OCI-M1 (cell line): ENCODE data around the gene SLC4A5.
A peak's percentile ranks its signal among the peaks of the same experiment; 100 is the strongest.

Experiments
- DNase-seq: peaks from one replicate; lab custom pipeline; 2025; lab: John Stamatoyannopoulos, UW

SLC4A5 gene

DNA sequence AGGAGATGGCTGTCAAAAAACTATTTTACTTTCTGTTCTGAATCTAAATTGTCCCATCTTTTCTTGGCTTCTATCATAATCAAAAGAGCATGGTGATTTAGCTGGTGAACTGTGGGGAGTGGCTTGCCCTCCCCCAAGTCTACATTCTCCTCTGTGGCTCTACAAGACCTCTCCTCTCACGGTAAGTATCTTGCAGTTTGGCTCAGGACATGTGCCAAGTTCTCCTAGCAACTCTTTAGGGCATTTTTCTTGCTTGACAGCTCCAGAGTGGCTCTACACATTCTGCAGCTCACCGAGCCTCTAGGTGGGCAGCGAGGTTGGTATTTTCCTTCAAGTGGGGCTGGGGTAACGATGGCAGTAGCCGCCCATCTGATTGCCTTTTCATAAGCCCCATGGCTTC is 29.1 kb downstream of the SLC4A5 start:
- DNase-seq = no peak

- DNase-seq = peak; percentile 68
Measured at GRCh38 chr2:74313497-74313896, 29.7 kb downstream of the SLC4A5 start.

DNA sequence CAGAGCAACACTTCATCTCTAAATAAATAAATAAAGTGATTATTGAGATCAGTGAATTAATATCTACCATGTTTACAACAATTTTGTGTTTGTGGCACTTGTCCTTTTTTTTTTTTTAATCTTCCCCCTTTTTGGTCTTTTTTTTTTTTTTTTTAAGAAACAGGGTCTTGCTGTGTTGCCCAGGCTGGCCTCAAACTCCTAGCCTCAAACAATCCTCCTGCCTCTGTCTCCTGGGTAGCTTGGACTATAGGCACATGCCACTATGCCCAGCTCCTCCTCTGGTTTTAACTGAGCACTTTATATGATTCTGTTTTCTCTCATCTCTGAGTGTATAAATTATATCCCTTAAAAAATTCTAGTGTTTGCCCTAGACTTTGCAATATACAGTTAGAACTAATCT is 30.3 kb downstream of the SLC4A5 start:
- DNase-seq = no peak

- DNase-seq = no peak
Measured at GRCh38 chr2:74307720-74308119, 35.5 kb downstream of the SLC4A5 start.

- DNase-seq = no peak
Measured at GRCh38 chr2:74304332-74305148, 38.7 kb downstream of the SLC4A5 start.

GRCh38 chr2:74302865-74303264 is 40.4 kb downstream of the SLC4A5 start:
- no peak for DNase-seq

DNA sequence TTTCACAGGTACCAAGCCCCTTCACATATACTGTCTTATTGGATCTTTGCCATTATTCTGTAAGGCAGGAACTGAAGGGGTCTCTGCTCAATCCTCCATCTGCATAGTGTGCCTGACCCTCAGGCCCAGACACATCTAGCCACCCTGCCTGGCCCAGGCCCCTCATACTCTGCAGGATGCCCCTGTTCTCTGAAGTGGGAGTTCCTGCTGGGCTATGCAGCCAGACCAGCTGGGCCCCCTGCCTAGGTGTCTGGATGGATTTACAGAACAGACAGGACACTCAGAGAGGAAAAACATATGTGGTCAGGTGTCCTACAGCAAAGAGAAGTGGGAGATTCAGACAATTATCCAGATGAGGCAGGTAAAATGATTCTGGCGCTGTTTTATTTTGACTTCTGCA is 42.0 kb downstream of the SLC4A5 start:
- DNase-seq = no peak

- no peak for DNase-seq
Measured at GRCh38 chr2:74300506-74300905, 42.7 kb downstream of the SLC4A5 start.

DNA sequence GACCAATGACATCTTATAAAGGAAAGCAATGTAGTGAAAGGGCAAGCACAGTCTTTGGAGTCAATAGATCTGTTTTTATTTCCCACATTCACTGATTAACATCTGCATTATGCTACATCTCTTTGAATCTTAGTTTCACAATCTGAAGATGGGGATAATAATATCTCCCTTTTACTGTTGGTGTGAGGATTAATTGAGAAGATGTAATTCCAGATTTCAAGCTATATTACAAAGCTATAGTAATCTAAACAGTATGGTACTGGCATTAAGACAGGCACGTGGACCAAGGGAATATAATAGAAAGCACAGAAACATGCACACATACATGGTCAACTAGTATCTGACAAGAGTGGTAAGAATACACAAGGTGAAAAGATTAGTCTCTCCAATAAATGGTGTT is 45.3 kb downstream of the SLC4A5 start:
- DNase-seq = no peak

GRCh38 chr2:74297391-74297790 is 45.8 kb downstream of the SLC4A5 start:
- DNase-seq = no peak

DNA sequence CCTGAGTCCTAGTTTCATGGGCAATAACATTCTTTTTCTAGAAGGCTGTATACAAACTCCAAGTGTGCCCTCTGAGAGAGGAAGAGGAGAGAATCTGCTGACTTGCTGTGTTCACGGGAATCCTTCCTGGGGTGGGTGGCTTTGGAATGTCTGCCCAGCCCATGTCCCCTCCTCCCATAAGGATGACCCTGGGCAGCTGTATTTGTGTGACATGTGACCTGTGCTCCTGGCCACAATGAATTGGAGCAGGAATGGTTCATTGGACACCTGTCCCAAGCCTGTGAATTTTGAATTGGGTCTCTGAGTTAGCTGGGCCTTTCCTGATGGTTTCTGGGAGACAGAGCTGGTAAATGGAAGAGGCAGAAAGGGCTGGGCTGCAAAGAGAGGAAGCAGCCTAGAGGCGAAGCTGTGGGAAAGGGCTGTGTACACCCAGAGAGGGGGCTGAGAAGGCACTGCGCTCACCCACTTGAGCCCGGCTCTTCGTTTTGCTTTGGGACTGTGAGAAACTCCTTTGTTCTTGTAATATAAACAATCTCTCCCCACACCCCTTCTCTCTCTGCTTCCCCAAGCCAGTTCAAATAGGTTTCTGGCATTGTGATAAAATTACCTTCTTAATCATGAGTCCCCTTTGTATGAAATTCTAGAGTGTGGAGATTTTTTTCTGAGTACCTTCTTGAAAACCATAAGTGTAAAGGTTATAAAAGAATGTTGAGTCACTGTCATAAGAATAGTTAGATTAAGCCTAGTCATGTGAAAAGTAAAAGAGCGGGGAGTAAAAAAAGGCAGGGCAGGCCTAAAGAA is 49.8 kb downstream of the SLC4A5 start:
- no peak for DNase-seq

DNA sequence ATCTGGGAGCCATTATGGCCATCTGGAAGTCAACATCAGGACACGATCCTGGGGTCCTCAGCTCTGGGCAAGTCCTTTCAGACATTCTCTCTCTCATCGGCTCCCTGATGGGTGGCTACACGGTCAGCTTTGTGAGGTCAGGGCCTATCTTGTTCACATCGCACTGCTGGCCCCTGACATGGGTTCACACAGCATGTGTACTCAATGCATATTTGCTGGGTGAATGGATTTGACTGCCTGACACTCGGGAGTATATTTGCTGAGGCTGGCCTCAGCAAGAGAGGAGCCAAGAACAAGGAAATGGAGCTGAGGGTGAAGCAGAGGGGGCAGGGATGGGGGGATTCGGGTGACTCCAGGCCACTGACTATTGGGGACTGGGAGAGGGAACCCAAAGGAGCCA is 50.5 kb downstream of the SLC4A5 start:
- DNase-seq = no peak

DNA sequence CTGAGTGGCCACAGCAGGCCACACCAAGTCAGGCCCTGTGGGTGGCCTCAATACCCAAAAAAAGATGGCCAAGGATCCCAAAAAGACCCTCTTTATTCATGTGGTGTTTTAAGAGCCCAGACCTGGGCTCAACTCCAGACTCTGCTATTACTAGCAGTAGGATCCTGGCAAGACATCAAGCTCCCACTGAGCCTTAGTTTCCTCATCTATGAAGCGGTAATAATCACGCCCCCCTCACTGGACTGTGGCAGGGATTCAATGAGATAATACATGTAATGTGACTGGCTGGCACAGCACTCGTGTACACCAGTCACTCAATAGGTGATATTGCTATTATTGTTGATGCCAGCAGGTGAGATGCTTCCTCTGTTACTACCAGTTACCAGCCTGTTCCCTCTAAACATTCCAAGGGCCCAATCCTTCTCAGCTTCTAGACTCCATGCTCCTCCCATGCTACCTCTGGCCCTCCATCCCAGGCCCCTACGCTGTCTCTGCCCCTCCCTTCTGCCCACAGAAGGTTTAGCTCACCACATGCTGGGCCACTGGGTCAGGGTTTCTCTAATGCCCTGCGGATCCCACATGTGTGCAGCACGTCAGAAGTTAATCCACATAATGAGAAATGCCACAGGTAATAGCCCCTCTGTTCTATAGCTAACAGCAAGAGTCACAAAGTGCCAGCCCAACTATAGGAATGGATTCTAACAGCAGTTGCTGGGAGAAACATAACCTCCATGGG is 51.2 kb downstream of the SLC4A5 start:
- no peak for DNase-seq

- DNase-seq = no peak
Measured at GRCh38 chr2:74291218-74291544, 52.0 kb downstream of the SLC4A5 start.

GRCh38 chr2:74290466-74291217 is 52.6 kb downstream of the SLC4A5 start:
- no peak for DNase-seq

GRCh38 chr2:74290066-74290465 is 53.1 kb downstream of the SLC4A5 start:
- DNase-seq = no peak

DNA sequence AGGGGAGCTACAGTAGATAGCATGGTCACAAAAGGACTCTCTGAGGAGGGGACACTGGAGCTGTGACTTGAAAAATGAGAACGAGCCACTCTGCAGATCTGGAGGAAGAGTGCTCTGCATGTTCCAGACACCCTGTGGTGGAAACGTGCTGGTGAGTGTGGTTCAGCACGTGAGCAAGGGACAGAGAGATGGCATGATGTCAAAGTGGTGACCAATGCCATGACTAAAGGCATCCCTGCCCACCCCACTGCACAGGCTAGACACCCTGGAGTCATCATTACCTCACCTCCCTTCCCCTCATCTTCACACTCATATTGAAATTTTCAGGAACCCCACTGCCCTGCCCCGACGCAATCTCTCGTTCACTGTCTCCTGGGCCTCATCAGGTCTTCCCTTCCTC is 56.5 kb downstream of the SLC4A5 start:
- DNase-seq = no peak

GRCh38 chr2:74281141-74281975 is 61.9 kb downstream of the SLC4A5 start:
- no peak for DNase-seq

DNA sequence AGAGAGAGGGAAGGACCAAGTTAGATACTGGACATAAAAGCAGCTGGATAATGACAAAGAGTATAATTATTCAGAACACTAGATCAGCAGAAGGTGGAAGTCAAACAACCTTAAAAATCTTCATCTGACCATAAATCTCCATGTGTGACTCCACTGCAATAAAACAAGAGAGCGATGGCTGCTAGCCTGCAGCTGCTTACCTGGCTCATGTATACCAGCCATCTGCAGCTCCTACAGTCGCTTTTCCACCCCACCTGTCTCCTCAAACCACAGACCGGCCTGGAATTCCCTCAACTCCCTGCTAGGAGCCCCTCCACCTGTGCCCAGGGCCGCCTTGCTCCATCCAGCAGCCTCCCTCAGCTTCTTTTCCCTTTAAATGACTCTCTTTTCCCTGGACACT is 64.5 kb downstream of the SLC4A5 start:
- DNase-seq = no peak

GRCh38 chr2:74278176-74278575 is 65.0 kb downstream of the SLC4A5 start:
- DNase-seq = peak; percentile 48

DNA sequence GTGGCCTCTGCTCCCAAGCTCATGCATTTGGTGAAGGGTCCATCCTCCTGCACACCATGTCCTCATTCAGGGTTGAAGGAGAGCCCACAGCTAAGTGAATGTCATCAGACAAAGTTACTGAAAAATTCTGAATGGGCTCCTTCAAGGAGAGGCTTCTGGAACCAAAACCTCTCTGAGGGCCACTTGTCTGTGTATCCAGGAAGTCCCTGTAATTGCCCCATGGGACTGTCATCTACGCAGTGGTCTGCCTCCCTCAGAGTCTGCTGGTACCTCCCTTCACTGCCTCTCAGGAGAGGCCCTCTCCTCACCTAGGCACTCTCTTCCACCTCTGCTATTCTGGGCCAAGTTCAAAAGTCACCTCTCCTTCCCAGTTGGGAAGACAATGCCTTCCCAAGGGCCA is 68.0 kb downstream of the SLC4A5 start:
- DNase-seq = no peak
